Osteocyte (in vitro differentiated cells): ENCODE measurements around the gene BSDC1. TPM values are rescaled to one million over a fixed set of nuclear protein-coding genes. Genes with fewer than 3 reads are reported as not detected.

Source experiments
- DNase-seq: peaks from one replicate; pipeline ENCODE4 v3.0.0; 2021; ENCODE audit warnings: mixed read lengths; ENCODE audit not compliant: unreplicated experiment; ENCODE audit errors: extremely low spot score
- H3K27ac Mint-ChIP-seq: one replicate; pipeline ENCODE4 v1.8.0; 2021; ENCODE audit warnings: mild to moderate bottlenecking, mixed read lengths; ENCODE audit not compliant: unreplicated experiment
- H3K27me3 Mint-ChIP-seq: one replicate; pipeline ENCODE4 v1.8.0; 2021; ENCODE audit warnings: mixed read lengths; ENCODE audit not compliant: unreplicated experiment
- H3K36me3 Mint-ChIP-seq: one replicate; pipeline ENCODE4 v1.8.0; 2021; ENCODE audit warnings: mixed read lengths; ENCODE audit not compliant: unreplicated experiment
- H3K4me1 Mint-ChIP-seq: one replicate; pipeline ENCODE4 v1.8.0; 2021; ENCODE audit warnings: mixed read lengths; ENCODE audit not compliant: unreplicated experiment
- H3K4me3 Mint-ChIP-seq: one replicate; pipeline ENCODE4 v1.8.0; 2021; ENCODE audit warnings: mild to moderate bottlenecking, moderate library complexity, mixed read lengths; ENCODE audit not compliant: unreplicated experiment
- H3K9me3 Mint-ChIP-seq: one replicate; pipeline ENCODE4 v1.8.0; 2021; ENCODE audit warnings: mixed read lengths; ENCODE audit not compliant: unreplicated experiment
- CTCF ChIP-seq: fragments of 200-600 bp; sonication (generic); IDR thresholded peaks from 2 replicates; pipeline ENCODE4 v1.5.0; 2021; ENCODE audit warnings: antibody characterized with exemption, mild to moderate bottlenecking, moderate library complexity
- total RNA-seq: library from RNA; stranded (reverse); gene quantifications from 2 replicates; pipeline ENCODE4 v1.2.1, GENCODE V29; 2021

Gene BSDC1
- total RNA-seq, 1 donor from 2014 or later, result 77.4 TPM

GRCh38 chr1:32327204-32327603 is 67.0 kb downstream of the BSDC1 start:
- peaks cover 3% of the 10 kb centered on the region for H3K4me1 Mint-ChIP-seq
- H3K27ac Mint-ChIP-seq, result no peak overlapping the region
- DNase-seq, result no peak
- H3K27me3 Mint-ChIP-seq, result no peaks in the 10 kb centered on the region
- H3K36me3 Mint-ChIP-seq, result peaks cover 28% of the 10 kb centered on the region
- H3K9me3 Mint-ChIP-seq, result no peaks in the 10 kb centered on the region
- H3K4me3 Mint-ChIP-seq, result no peak overlapping the region
- TF ChIP-seq CTCF, result no peak

GRCh38 chr1:32321712-32322291 is 72.4 kb downstream of the BSDC1 start:
- Mint-ChIP-seq H3K27me3 (no peaks in the 10 kb centered on the region), H3K4me3 (no peak overlapping the region), H3K27ac (peak overlapping the region; percentile 58), H3K36me3 (peaks cover 6% of the 10 kb centered on the region), H3K4me1 (peaks cover 13% of the 10 kb centered on the region), H3K9me3 (no peaks in the 10 kb centered on the region)
- TF ChIP-seq CTCF, result no peak
- DNase-seq, result no peak

- no peaks in the 10 kb centered on the region for H3K27me3 Mint-ChIP-seq
- H3K4me3 Mint-ChIP-seq, result no peak overlapping the region
- H3K27ac Mint-ChIP-seq, result no peak overlapping the region
- H3K4me1 Mint-ChIP-seq, result peaks cover 18% of the 10 kb centered on the region
- peaks cover 11% of the 10 kb centered on the region for H3K36me3 Mint-ChIP-seq
- no peak for DNase-seq
- TF ChIP-seq CTCF, result no peak
- H3K9me3 Mint-ChIP-seq, result no peaks in the 10 kb centered on the region
These were observed 75.9 kb downstream of the BSDC1 start for GRCh38 chr1:32318127-32318869.

- Mint-ChIP-seq H3K4me1 (peaks cover 15% of the 10 kb centered on the region), H3K9me3 (no peaks in the 10 kb centered on the region), H3K27me3 (no peaks in the 10 kb centered on the region), H3K36me3 (peaks cover 11% of the 10 kb centered on the region), H3K27ac (no peak overlapping the region), H3K4me3 (no peak overlapping the region)
- DNase-seq, result no peak
- TF ChIP-seq CTCF, result no peak
These were observed 77.4 kb downstream of the BSDC1 start for GRCh38 chr1:32316903-32317277.

Other genes with a start within 250 kb of the BSDC1 start
- gene TXLNA, start 214.8 kb downstream of the BSDC1 start, total RNA-seq, result 77.3 and 77.8 TPM in 2 replicates
- gene CCDC28B, start 193.8 kb downstream of the BSDC1 start, total RNA-seq, result 24.0 and 29.9 TPM in 2 replicates
- 3.0 and 3.1 TPM in 2 replicates for gene IQCC, start 188.8 kb downstream of the BSDC1 start, total RNA-seq
- not detected in 2 replicates for gene DCDC2B, start 185.4 kb downstream of the BSDC1 start, total RNA-seq
- 27.9 and 30.7 TPM in 2 replicates for gene TMEM234, start 172.1 kb downstream of the BSDC1 start, total RNA-seq
- 159 and 163 TPM in 2 replicates for gene EIF3I, start 172.0 kb downstream of the BSDC1 start, total RNA-seq
- gene FAM167B, start 147.2 kb downstream of the BSDC1 start, total RNA-seq, result 2.7 and 2.8 TPM in 2 replicates
- gene LCK, start 143.2 kb downstream of the BSDC1 start, total RNA-seq, result not detected in 2 replicates
- gene HDAC1, start 102.4 kb downstream of the BSDC1 start, total RNA-seq, result 77.5 and 79.2 TPM in 2 replicates
- 169 TPM in 2 replicates for gene MARCKSL1, start 58.2 kb downstream of the BSDC1 start, total RNA-seq
- gene FAM229A, start 32.0 kb downstream of the BSDC1 start, total RNA-seq, result 8.5 and 8.8 TPM in 2 replicates
- 3.5 and 4.4 TPM in 2 replicates for gene TSSK3, start 31.9 kb downstream of the BSDC1 start, total RNA-seq
- 0.08 and 0.10 TPM in 2 replicates for gene ZBTB8B, start 70.6 kb upstream of the BSDC1 start, total RNA-seq
- gene ZBTB8A, start 145.0 kb upstream of the BSDC1 start, total RNA-seq, result 10.7 and 11.5 TPM in 2 replicates